Lower lobe of right lung (tissue), 2 donors: ENCODE measurements around the gene MMP14. TPM values are rescaled to one million over a fixed set of nuclear protein-coding genes. Genes with fewer than 3 reads are reported as not detected.

Source experiments
- ATAC-seq, 2 donors: fragments of 200-7000 bp; cut with Tn5 transposase; one replicate each; pipeline ENCODE4 v1.9.1; 2020 to 2022; ENCODE audit warnings: mild to moderate bottlenecking in 2 of 2, moderate library complexity in 2 of 2
- DNase-seq: peaks from one replicate; pipeline ENCODE4 v3.0.0-alpha.2; 2020
- H3K27ac ChIP-seq: fragments of 200-600 bp; one replicate; pipeline ENCODE4 v1.8.0; 2022
- H3K27me3 ChIP-seq: fragments of 200-600 bp; one replicate; pipeline ENCODE4 v1.8.0; 2022; ENCODE audit warnings: low read depth
- H3K36me3 ChIP-seq: fragments of 200-600 bp; one replicate; pipeline ENCODE4 v1.8.0; 2022; ENCODE audit warnings: mild to moderate bottlenecking
- H3K4me1 ChIP-seq: fragments of 200-600 bp; one replicate; pipeline ENCODE4 v1.8.0; 2022
- H3K4me3 ChIP-seq: fragments of 200-600 bp; one replicate; pipeline ENCODE4 v1.8.0; 2022; ENCODE audit warnings: mild to moderate bottlenecking
- H3K9me3 ChIP-seq: fragments of 200-600 bp; one replicate; pipeline ENCODE4 v1.8.0; 2022
- intact Hi-C: fragments of 100-400 bp; cut with DNase I; formaldehyde crosslinking; loops from one replicate; pipeline ENCODE4 v1.11.0; 2022
- total RNA-seq: library from RNA; stranded (reverse); fragmentation: NEBNext Ultra II Directional; extraction: Animal tissue kit (Norgen Biotek cat#: 25700); gene quantifications from one replicate; pipeline ENCODE4 v1.2.1, GENCODE V29; 2021
- TF ChIP-seq, protein P1 (sequence below): fragments of 200-600 bp; IDR thresholded peaks from one replicate; pipeline ENCODE4 v1.8.0; 2022; ENCODE audit warnings: antibody characterized with exemption, mild to moderate bottlenecking
- donor health status: DM: no; HTN: yes; CAD: no; lungs with severe emphysema.

MMP14 gene
- total RNA-seq, 1 donor from 2014 or later: 124 TPM

DNA sequence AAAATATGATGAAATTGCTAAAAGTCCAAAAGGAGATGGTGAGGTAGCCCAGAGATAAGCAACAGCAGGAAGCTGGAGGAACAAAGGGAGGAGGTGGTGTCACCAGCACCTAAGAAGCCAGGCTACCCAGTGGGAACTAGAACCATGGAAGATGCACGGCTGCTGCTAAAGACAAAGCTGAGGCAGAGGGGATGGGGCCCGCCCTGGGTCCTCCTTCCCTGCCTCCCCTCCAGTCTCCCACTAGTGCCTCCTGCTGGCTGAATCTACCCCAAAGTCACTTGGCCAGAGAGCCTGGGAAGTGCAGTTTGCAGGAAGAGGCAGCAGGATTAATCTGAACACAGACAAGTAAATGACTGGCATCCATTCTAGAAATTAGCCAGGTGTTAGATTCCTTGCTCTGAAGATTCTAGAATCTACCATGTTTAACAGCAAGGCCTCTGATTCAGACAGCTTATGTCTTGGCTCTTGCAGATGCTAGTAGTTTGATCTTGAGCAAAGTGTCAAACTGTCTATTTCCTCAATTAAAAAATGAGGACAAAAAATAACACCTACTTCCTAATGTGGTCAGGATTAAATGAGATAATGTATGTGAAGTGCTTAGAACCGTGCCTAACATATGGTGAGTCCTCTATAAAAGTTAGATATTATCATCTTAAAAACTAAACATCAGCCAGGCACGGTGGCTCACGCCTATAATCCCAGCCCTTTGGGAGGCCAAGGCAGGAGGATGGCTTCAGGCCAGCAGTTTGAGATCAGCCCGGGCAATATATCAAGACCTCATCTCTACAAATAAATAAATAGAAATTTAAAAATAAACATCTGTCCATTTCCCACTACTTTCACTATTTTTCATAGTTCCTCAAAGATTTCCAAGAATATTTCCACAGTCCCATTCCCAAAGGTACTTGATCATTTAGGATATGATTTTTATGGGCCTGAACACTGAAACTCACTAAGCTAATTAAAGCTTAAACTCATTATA, 29.3 kb downstream of the MMP14 start:
- peak; percentile 14 for DNase-seq
- ATAC-seq: peak in 1 of 2 donors; percentile 21
- Histone ChIP-seq H3K9me3 (no peaks in the 10 kb centered on the region), H3K27me3 (no peaks in the 10 kb centered on the region), H3K36me3 (no peaks in the 10 kb centered on the region), H3K4me1 (peaks cover 9% of the 10 kb centered on the region), H3K4me3 (no peak overlapping the region), H3K27ac (no peak overlapping the region)
- TF ChIP-seq, protein P1, sequence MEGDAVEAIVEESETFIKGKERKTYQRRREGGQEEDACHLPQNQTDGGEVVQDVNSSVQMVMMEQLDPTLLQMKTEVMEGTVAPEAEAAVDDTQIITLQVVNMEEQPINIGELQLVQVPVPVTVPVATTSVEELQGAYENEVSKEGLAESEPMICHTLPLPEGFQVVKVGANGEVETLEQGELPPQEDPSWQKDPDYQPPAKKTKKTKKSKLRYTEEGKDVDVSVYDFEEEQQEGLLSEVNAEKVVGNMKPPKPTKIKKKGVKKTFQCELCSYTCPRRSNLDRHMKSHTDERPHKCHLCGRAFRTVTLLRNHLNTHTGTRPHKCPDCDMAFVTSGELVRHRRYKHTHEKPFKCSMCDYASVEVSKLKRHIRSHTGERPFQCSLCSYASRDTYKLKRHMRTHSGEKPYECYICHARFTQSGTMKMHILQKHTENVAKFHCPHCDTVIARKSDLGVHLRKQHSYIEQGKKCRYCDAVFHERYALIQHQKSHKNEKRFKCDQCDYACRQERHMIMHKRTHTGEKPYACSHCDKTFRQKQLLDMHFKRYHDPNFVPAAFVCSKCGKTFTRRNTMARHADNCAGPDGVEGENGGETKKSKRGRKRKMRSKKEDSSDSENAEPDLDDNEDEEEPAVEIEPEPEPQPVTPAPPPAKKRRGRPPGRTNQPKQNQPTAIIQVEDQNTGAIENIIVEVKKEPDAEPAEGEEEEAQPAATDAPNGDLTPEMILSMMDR: no peak
- intact Hi-C loops: no loop called here

DNA sequence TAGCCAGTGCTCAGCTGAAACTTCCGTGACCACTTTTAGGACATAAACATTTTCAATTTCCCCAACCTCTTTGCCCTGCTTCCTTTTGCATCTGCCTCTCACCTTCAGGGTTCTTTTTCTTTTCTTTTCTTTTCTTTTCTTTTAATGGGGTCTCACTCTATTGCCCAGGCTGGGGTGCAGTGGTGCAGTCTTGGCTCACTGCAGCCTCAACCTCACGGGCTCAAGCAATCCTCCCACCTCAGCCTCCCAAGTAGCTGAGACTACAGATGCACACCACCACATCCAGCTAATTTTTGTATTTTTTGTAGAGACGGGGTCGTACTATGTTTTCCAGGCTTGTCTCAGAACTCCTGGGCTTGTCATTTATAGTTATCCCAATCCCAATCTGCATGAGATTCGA, 30.5 kb downstream of the MMP14 start:
- no peaks in the 10 kb centered on the region for H3K27me3 ChIP-seq
- H3K4me1 ChIP-seq: peaks cover 11% of the 10 kb centered on the region
- TF ChIP-seq, protein P1: no peak
- H3K36me3 ChIP-seq: no peaks in the 10 kb centered on the region
- no peak for DNase-seq
- no peaks in the 10 kb centered on the region for H3K9me3 ChIP-seq
- no peak overlapping the region for H3K27ac ChIP-seq
- intact Hi-C loops: no loop called here
- ATAC-seq: no peak
- no peak overlapping the region for H3K4me3 ChIP-seq

DNA sequence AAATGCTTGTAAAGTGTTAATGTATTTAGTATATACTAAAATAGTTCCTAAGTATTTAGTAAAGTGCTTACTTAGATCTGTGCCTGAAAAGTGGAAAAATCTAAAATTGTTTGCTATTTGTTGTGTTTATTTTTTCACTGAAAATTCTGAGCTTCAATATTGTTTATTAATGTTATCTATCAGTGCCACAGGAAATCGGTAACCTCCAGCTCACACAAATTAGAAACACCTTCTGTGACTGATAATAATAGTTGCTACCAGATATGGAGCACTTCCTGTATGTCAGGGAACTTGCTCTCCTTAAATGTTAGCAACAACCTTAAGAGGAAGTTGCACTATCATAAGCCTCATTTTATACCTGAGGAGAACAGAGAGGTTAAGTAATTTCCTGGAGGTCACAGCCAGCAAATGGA, 34.4 kb downstream of the MMP14 start:
- Histone ChIP-seq H3K4me1 (peaks cover 29% of the 10 kb centered on the region), H3K27ac (peak overlapping the region; percentile 97), H3K36me3 (peaks cover 28% of the 10 kb centered on the region), H3K4me3 (peak overlapping the region; percentile 87), H3K27me3 (no peaks in the 10 kb centered on the region), H3K9me3 (no peaks in the 10 kb centered on the region)
- DNase-seq (no peak), ATAC-seq (no peak)
- intact Hi-C loops: no loop called here
- TF ChIP-seq, protein P1: no peak

DNA sequence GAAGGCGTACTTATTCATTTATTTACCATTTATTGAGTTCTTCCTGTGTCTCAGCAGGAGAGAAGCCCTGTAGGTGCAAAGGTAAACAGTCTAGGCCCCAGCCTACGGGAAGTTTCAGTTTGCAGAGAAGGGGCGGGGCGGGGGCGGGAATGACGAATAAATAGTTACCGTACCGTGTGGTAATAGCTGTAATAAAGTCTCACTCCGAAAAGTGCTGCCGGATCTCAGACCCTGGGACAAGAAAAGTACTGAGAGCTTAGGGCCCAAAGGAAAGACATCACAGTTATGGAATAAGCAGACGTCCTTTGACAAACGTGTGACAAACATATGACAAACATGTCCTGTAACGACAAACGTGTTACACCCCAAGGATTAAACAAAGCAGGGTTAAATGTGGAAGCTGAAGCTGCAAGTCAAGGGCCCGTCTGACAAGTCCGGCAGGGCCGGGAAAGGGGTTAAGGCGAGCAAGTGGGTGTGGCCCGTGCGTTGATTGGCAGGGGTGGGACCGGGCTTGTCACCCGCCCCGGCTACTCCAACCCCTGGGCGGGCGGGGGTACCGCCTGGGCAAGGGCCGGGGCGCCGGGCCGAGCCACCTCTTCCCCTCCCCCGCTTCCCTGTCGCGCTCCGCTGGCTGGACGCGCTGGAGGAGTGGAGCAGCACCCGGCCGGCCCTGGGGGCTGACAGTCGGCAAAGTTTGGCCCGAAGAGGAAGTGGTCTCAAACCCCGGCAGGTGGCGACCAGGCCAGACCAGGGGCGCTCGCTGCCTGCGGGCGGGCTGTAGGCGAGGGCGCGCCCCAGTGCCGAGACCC, 35.0 kb downstream of the MMP14 start, which contains the start of gene LRP10:
LRP10 (plus strand) TSS at position 517 of the 809 bp plus-strand sequence. CDS start 564 bp downstream, outside the sequence.
- Histone ChIP-seq H3K4me1 (peaks cover 29% of the 10 kb centered on the region), H3K27ac (peak within 1 kb of the TSS; percentile 97), H3K4me3 (peak within 1 kb of the TSS; percentile 87), H3K36me3 (peaks cover 34% of the 10 kb centered on the region), H3K27me3 (no peaks in the 10 kb centered on the region), H3K9me3 (no peaks in the 10 kb centered on the region)
- DNase-seq (peak; percentile 96), ATAC-seq (peak; percentile 97)
- TF ChIP-seq, protein P1: peak; percentile 7
- intact Hi-C loops: no loop called here

DNA sequence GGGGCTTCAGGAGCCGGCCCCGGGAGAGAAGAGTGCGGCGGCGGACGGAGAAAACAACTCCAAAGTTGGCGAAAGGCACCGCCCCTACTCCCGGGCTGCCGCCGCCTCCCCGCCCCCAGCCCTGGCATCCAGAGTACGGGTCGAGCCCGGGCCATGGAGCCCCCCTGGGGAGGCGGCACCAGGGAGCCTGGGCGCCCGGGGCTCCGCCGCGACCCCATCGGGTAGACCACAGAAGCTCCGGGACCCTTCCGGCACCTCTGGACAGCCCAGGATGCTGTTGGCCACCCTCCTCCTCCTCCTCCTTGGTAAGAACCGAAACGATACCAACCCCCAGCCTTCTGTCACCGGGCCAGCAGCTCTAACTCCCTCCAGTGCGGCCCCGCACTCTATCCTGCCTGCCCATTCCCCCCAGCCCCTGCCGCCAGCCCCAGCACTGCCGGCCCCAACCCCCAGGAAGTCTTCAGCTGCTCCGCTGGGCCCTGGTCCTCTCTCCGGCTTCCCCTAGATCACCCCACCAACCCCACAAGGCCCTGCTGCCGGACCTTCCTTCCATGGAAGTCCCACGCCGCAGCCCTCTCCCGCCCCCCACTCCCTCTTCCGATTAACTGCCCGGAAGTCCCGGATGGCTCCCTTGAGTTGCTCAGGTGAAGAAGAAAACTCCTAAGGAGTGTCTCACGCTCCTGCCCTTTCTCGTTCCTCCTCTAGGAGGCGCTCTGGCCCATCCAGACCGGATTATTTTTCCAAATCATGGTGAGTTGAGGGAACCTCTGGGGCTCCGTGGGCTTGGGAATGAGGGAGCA, 35.8 kb downstream of the MMP14 start:
- Histone ChIP-seq H3K4me1 (peaks cover 29% of the 10 kb centered on the region), H3K36me3 (peaks cover 42% of the 10 kb centered on the region), H3K27ac (peak overlapping the region; percentile 97), H3K27me3 (no peaks in the 10 kb centered on the region), H3K4me3 (peak overlapping the region; percentile 87), H3K9me3 (no peaks in the 10 kb centered on the region)
- peak; percentile 85 for DNase-seq
- TF ChIP-seq, protein P1: peak; percentile 85
- peak; percentile 81 to 86 for ATAC-seq
- intact Hi-C loops: no loop called here
